A673 (cell line): ENCODE data around the gene TCHP.

Experiments
- EZH2 ChIP-seq: fragments of 200-600 bp; sonication (generic); IDR thresholded peaks from 2 replicates; pipeline ENCODE4 v1.6.1; 2017; ENCODE audit warnings: borderline replicate concordance, low read depth, mild to moderate bottlenecking, mixed read lengths, antibody characterized with exemption, low read length; ENCODE audit not compliant: poor library complexity, severe bottlenecking
- TF ChIP-seq, protein P1 (sequence below): fragments of 300-800, 200-600 bp; sonication (generic); conservative IDR thresholded peaks from 2 replicates; pipeline ENCODE4 v1.5.1; 2017; ENCODE audit warnings: low read depth, mild to moderate bottlenecking, antibody characterized with exemption, low read length, moderate library complexity, mixed read lengths

DNA sequence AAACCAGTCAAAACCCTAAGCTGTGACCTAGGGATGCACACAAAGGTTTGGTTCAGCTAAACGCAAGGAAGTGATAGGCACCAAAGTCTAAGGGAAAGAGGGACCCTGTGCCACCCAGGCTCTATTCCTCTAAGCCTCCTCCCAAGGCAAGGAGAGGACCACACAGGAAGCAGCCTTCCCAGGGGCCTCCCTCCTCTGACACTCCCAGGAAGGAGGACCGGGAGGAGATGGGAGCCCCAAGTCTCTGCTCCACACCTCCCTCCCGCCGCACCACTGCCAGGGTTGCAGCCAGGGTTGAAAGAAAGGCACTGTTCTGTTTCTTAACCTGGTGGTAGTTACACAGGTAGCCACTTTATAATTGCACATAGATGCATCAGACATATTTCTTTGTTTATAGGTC, 21.9 kb downstream of the TCHP start:
- TF ChIP-seq, protein P1, sequence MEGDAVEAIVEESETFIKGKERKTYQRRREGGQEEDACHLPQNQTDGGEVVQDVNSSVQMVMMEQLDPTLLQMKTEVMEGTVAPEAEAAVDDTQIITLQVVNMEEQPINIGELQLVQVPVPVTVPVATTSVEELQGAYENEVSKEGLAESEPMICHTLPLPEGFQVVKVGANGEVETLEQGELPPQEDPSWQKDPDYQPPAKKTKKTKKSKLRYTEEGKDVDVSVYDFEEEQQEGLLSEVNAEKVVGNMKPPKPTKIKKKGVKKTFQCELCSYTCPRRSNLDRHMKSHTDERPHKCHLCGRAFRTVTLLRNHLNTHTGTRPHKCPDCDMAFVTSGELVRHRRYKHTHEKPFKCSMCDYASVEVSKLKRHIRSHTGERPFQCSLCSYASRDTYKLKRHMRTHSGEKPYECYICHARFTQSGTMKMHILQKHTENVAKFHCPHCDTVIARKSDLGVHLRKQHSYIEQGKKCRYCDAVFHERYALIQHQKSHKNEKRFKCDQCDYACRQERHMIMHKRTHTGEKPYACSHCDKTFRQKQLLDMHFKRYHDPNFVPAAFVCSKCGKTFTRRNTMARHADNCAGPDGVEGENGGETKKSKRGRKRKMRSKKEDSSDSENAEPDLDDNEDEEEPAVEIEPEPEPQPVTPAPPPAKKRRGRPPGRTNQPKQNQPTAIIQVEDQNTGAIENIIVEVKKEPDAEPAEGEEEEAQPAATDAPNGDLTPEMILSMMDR, result no peak
- no peak for TF ChIP-seq EZH2
